GM18520 (cell line): ENCODE results near the gene SLC13A3.

Experiments
- ATAC-seq: cut with Tn5 transposase; IDR thresholded peaks from one replicate; pipeline ENCODE4 v1.9.1; 2021; ENCODE audit not compliant: unreplicated experiment

SLC13A3 gene

DNA sequence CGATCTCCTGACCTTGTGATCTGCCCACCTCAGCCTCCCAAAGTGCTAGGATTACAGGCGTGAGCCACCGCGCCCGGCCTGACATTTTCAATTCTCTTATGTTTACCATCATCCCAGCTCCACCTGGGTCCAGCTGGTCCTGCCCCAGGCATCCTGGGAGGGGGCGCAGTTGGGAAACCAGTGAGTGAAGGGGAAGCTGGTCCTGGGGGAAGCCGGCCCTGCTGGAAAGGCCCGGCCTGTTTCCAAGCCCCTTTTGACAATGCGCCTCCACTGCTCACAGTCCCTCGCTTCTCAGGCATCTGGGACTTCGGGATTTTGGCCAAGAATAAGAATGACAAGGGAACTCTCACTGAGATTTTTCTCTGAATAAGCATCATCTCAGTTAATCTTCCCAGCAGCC is 14.2 kb downstream of the SLC13A3 start:
- no peak for ATAC-seq

- no peak for ATAC-seq
Measured at GRCh38 chr20:46636514-46636913, 14.7 kb downstream of the SLC13A3 start.

DNA sequence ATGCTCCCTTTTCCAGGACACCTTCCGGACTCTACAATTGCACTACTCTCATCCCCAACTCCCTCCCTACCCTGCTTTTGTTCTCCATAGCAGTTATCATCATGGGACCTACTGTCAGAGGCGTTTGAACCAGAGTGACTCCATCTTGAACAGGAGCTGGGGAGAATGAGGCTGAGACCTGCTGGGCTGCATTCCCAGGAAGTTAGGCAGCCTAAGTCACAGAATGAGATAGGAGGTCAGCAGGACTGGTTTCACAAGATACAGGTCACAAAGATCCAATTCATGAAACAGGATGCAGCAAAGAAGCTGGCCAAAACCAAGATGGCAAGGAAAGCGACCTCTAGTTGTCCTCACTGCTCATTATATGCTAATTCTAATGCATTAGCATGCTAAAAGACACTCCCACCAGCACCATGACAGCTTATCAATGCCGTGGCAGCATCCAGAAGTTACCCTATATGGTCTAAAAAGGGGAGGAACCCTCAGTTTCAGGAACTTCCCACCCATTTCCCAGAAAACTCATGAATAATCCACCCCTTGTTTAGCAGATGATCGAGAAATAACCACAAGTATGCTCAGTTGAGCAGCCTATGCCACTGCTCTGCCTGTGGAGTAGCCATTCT is 15.6 kb downstream of the SLC13A3 start:
- no peak for ATAC-seq

DNA sequence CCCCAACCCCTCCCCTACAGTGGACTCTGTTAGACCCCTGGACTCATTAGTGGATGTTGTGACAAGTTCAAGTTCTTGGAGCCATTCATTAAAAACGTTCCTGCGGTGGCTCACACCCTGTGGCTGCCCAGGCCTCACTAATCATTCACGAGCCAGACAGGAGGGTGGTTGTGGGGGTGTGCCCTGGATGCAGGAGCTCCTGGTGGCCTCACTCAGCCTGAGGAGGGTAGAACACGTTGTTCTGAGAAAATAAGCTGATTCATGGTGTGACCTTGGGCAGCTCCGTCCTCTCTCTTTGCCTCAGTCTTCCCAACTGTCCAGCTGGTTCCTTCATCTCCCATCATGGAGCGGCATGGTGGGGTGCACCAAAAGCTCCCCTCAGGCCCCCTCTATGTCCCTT is 16.7 kb downstream of the SLC13A3 start:
- ATAC-seq = no peak

- no peak for ATAC-seq
Measured at GRCh38 chr20:46631874-46632446, 19.3 kb downstream of the SLC13A3 start.

GRCh38 chr20:46631212-46631869 is 19.9 kb downstream of the SLC13A3 start:
- ATAC-seq = no peak

DNA sequence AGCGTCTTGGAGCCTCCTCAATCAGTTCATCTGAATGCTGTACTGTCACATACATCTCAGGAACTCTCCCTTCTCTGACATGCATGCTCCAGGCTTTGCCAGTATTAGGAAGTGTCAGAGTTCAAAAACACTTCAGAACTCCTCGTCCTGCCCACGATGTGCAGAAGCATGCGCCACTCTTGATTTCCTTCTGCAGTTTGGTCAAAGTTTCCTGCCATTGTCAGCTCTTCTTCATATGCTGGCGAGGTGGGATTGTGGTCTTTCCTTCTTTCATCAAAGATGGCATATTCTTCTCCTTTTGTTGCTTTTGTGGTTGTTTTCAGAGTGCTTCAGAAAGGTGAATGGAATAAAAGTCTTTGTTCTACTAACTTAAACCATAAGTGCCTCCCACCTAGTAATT is 21.0 kb downstream of the SLC13A3 start:
- ATAC-seq = no peak

GRCh38 chr20:46629341-46629740 is 21.9 kb downstream of the SLC13A3 start:
- ATAC-seq = no peak

GRCh38 chr20:46627234-46627633 is 24.0 kb downstream of the SLC13A3 start:
- ATAC-seq = no peak

- no peak for ATAC-seq
Measured at GRCh38 chr20:46626758-46627157, 24.5 kb downstream of the SLC13A3 start.

GRCh38 chr20:46625875-46626373 is 25.3 kb downstream of the SLC13A3 start:
- no peak for ATAC-seq

GRCh38 chr20:46624946-46625345 is 26.3 kb downstream of the SLC13A3 start:
- no peak for ATAC-seq

DNA sequence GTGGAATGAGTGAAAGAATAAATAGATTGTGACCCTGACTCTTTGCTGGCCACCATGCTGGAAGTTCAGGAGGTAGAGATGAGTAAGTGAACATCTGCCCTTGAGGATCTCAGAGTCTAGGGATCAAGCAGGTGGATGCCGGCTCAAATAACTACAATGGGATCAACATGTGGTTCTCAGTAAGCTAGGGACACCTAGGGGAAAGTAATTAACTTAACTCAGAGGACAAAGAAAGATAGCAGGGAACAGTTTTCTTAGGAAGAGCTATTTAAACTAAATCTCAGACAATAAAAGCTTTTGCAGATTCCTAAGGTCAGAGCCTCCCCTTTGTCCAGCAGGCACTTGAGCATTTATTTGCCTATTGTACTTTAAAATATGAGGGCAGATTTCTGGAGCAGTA is 29.1 kb downstream of the SLC13A3 start:
- no peak for ATAC-seq

- no peak for ATAC-seq
Measured at GRCh38 chr20:46621492-46621891, 29.8 kb downstream of the SLC13A3 start.

GRCh38 chr20:46619445-46619844 is 31.8 kb downstream of the SLC13A3 start:
- no peak for ATAC-seq

DNA sequence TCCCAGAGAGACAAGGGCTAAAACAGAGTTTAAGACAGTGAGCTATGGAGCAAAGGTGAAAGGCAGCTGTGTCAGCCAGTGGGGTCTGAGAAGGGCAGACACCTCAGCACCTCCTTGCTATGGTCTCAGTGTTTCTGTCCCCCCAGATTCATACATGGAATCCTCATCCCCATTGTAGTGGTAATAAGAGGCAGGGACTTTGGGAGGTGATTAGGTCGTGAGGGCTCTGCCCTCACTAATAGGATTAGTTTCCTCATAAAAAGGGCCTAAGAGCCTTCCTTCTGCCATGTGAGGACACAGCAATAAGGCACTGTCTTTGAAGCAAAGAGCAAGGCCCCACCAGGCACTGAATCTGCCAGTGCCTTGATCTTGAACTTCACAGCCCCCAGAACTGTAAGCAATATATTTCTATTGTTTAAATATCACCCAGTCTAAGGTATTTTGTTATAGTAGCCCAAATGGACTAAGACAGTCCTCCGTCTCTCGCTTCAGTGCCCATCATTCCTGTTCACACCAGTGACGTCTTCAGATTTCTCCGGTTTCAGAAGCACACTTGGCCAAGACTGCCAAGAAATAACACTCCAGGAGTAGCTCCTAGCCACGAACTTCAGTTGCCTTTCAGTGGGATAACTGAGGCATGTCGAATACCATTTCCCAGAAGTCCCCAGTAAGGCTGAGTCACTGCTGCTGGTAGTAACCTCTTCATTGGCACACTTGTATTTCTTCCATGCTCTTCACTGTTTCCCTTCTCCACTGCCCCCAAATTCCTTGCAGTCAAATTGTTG is 32.8 kb downstream of the SLC13A3 start:
- no peak for ATAC-seq

DNA sequence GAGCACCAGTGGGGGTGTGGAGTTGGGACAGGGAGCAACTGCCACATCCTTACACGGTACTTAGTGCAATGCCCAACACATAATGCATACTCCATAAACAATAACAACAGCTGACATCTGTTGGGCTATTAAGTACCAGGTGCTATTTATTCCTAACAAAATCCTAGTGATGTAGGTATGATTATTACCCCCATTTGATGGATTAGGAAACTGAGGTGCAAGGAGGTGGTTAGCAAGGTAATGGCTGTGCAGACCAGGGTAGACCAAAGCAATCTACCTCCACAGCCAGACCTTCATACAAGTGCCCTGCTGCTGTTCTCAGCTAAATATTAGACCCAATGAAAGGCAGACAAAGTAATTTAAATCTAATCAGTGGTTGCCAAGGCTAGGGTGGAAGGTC is 36.8 kb downstream of the SLC13A3 start:
- ATAC-seq = no peak

- ATAC-seq = no peak
Measured at GRCh38 chr20:46610145-46610544, 41.1 kb downstream of the SLC13A3 start.

- ATAC-seq = no peak
Measured at GRCh38 chr20:46609043-46609442, 42.2 kb downstream of the SLC13A3 start.

DNA sequence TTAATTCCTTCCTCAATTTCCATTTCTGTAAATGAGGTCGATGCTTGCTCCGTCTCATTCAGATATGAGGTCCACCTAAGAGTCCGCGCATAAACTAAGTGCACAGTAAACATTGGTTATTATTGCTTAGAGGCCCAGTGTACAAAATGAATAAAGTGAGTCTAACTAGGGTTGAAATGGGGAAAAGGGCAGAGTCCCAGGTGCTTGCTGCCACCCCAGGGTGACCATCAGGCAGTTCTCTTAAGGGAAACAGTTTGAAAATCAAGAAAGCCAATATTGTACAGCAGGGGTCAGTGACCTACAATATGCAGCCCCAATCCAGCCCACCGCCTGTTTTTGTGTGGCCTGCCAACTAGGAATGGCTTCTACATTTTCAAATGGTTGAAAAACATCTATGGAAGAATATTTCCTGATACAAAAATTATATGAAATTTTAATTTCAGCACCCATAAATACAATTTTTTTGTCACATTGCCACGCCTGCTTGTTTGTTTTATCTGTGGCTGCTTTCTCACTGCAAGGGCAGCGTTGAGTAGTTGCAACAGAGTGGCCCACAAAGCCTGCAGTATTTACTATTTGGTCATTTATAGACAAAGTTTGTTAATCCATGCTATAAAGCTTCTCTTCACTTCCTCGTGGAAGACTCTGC is 43.3 kb downstream of the SLC13A3 start:
- ATAC-seq = no peak

DNA sequence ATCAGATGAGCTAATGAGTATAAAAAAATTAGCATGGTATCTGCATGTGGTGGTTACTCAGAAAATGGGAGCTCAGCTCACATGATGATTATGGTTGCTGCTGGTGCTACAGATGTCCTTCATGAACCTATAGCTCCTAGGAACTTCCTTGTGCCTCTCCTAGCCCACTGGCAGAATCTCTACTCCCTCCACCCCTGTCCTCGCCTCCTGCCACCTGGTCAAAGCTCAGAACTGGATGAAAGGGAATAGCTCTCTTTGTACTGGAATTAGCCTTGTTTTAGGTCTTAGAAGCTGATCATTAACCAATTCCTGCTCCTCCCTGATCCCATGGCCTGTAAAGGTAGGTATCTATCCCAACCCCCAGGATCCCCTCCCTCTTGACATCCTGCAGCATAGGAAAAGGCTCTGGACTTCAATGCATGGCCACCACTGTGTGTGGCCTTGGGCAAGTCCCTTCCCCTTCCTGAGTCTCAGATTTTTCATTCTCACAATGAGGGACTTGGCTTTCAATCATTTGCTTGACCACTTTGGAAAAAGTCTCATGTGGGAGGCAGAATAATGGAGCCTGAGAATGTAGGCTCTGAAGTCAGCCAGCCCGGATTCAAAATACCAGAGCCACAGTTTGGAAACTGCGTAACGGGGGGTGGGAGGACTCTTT is 43.9 kb downstream of the SLC13A3 start:
- ATAC-seq = no peak
